ENCODE measurements around the gene ZNF83.

The ZNF83 gene

GRCh38 chr19:52665027-52665426, 26.9 kb upstream of the ZNF83 start:
- Histone ChIP-seq H3F3A (ENCODE audit: insufficient read depth, low read length) (no peaks in the 10 kb centered on the region), H3K4me2 (ENCODE audit: low read depth, low read length) (no peak overlapping the region), H4K20me1 (ENCODE audit: insufficient read depth, low read length) (no peaks in the 10 kb centered on the region), H3K79me2 (ENCODE audit: low read length) (no peaks in the 10 kb centered on the region), H3K27me3 (replicated peaks; ENCODE audit: insufficient read depth, low read length) (no peaks in the 10 kb centered on the region), H3K27ac (ENCODE audit: low read length) (no peak overlapping the region), H3K9me2 (replicated peaks; ENCODE audit: insufficient read depth, low read length) (no peaks in the 10 kb centered on the region), H3K4me1 (ENCODE audit: low read length) (no peaks in the 10 kb centered on the region), H2AFZ (ENCODE audit: low read length) (no peak overlapping the region), H3K4me3 (ENCODE audit: low read length) (no peak overlapping the region), H3K9ac (ENCODE audit: low read length) (no peak overlapping the region), H3K36me3 (replicated peaks; ENCODE audit: insufficient read depth, low read length) (no peaks in the 10 kb centered on the region), H3K9me3 (replicated peaks; ENCODE audit: insufficient read depth, low read length) (no peaks in the 10 kb centered on the region)
- TF ChIP-seq EZH2 (optimal IDR thresholded peaks at IDR 0.05; ENCODE audit: low read depth, low read length) = no peak
- no peak for TF ChIP-seq EZH2phosphoT487 (IDR thresholded peaks at IDR 0.05; ENCODE audit: low read length)
- TF ChIP-seq CTCF (IDR thresholded peaks at IDR 0.05; ENCODE audit: low read length) = no peak
- no peak for DNase-seq

GRCh38 chr19:52664461-52664860, 26.3 kb upstream of the ZNF83 start:
- TF ChIP-seq EZH2phosphoT487 (IDR thresholded peaks at IDR 0.05; ENCODE audit: low read length) (no peak), EZH2 (optimal IDR thresholded peaks at IDR 0.05; ENCODE audit: low read depth, low read length) (no peak), CTCF (IDR thresholded peaks at IDR 0.05; ENCODE audit: low read length) (no peak)
- Histone ChIP-seq H2AFZ (ENCODE audit: low read length) (no peak overlapping the region), H3K27ac (ENCODE audit: low read length) (no peak overlapping the region), H3F3A (ENCODE audit: insufficient read depth, low read length) (no peaks in the 10 kb centered on the region), H4K20me1 (ENCODE audit: insufficient read depth, low read length) (no peaks in the 10 kb centered on the region), H3K36me3 (replicated peaks; ENCODE audit: insufficient read depth, low read length) (no peaks in the 10 kb centered on the region), H3K9me2 (replicated peaks; ENCODE audit: insufficient read depth, low read length) (no peaks in the 10 kb centered on the region), H3K9ac (ENCODE audit: low read length) (no peak overlapping the region), H3K79me2 (ENCODE audit: low read length) (no peaks in the 10 kb centered on the region), H3K4me2 (ENCODE audit: low read depth, low read length) (no peak overlapping the region), H3K27me3 (replicated peaks; ENCODE audit: insufficient read depth, low read length) (no peaks in the 10 kb centered on the region), H3K9me3 (replicated peaks; ENCODE audit: insufficient read depth, low read length) (no peaks in the 10 kb centered on the region), H3K4me3 (ENCODE audit: low read length) (no peak overlapping the region), H3K4me1 (ENCODE audit: low read length) (no peaks in the 10 kb centered on the region)
- no peak for DNase-seq

GRCh38 chr19:52662631-52663030, 24.5 kb upstream of the ZNF83 start:
- Histone ChIP-seq H3K9me2 (replicated peaks; ENCODE audit: insufficient read depth, low read length) (no peaks in the 10 kb centered on the region), H2AFZ (ENCODE audit: low read length) (no peak overlapping the region), H3K4me3 (ENCODE audit: low read length) (no peak overlapping the region), H3K4me1 (ENCODE audit: low read length) (no peaks in the 10 kb centered on the region), H3K9me3 (replicated peaks; ENCODE audit: insufficient read depth, low read length) (no peaks in the 10 kb centered on the region), H3K9ac (ENCODE audit: low read length) (no peak overlapping the region), H3F3A (ENCODE audit: insufficient read depth, low read length) (no peaks in the 10 kb centered on the region), H3K79me2 (ENCODE audit: low read length) (no peaks in the 10 kb centered on the region), H3K36me3 (replicated peaks; ENCODE audit: insufficient read depth, low read length) (no peaks in the 10 kb centered on the region), H3K27ac (ENCODE audit: low read length) (no peak overlapping the region), H3K27me3 (replicated peaks; ENCODE audit: insufficient read depth, low read length) (no peaks in the 10 kb centered on the region), H4K20me1 (ENCODE audit: insufficient read depth, low read length) (no peaks in the 10 kb centered on the region), H3K4me2 (ENCODE audit: low read depth, low read length) (no peak overlapping the region)
- TF ChIP-seq EZH2 (optimal IDR thresholded peaks at IDR 0.05; ENCODE audit: low read depth, low read length) (no peak), EZH2phosphoT487 (IDR thresholded peaks at IDR 0.05; ENCODE audit: low read length) (no peak), CTCF (IDR thresholded peaks at IDR 0.05; ENCODE audit: low read length) (no peak)
- no peak for DNase-seq
